Measurements from ENCODE around the gene CCDC24. TPM values are rescaled to one million over a fixed set of nuclear protein-coding genes. Genes with fewer than 3 reads are reported as not detected.

Gene CCDC24
- total RNA-seq, 2 donors from 2014 or later = 14.3 to 23.7 TPM

GRCh38 chr1:44012404-44012803, 21.0 kb downstream of the CCDC24 start:
- no peaks in the 10 kb centered on the region for H3K36me3 ChIP-seq
- WGBS = 67% methylated on average over 2 of the region's 2 CpGs
- TF ChIP-seq POLR2A (IDR thresholded peaks at IDR 0.05) (no peak), POLR2AphosphoS5 (IDR thresholded peaks at IDR 0.05) (no peak), CTCF (IDR thresholded peaks at IDR 0.05) (no peak)

GRCh38 chr1:44012941-44013609, 21.7 kb downstream of the CCDC24 start:
- intact Hi-C loops (cut with DNase I) = no loop called here
- Histone ChIP-seq H3K4me3 (no peak overlapping the region), H3K36me3 (no peaks in the 10 kb centered on the region), H3K4me1 (replicated peaks) (no peaks in the 10 kb centered on the region), H3K27ac (no peak overlapping the region), H3K9me3 (no peaks in the 10 kb centered on the region), H3K27me3 (replicated peaks; ENCODE audit: insufficient read depth) (no peaks in the 10 kb centered on the region)
- WGBS = 63% methylated on average over 13 of the region's 13 CpGs
- DNase-seq (ENCODE audit: low spot score) = no peak
- TF ChIP-seq POLR2AphosphoS5 (IDR thresholded peaks at IDR 0.05) = no peak
- TF ChIP-seq POLR2A (IDR thresholded peaks at IDR 0.05) = no peak
- no peak for TF ChIP-seq CTCF (IDR thresholded peaks at IDR 0.05)

More at GRCh38 chr1:44012404-44012803, 21.0 kb downstream of the CCDC24 start:
- H3K27ac ChIP-seq = no peak overlapping the region
- no peaks in the 10 kb centered on the region for H3K9me3 ChIP-seq
- no peaks in the 10 kb centered on the region for H3K4me1 ChIP-seq (replicated peaks)
- H3K4me3 ChIP-seq = no peak overlapping the region
- intact Hi-C loops (cut with DNase I) = no loop called here
- H3K27me3 ChIP-seq (replicated peaks; ENCODE audit: insufficient read depth) = no peaks in the 10 kb centered on the region
- no peak for DNase-seq (ENCODE audit: low spot score)

GRCh38 chr1:44013949-44014348, 22.6 kb downstream of the CCDC24 start:
- no peaks in the 10 kb centered on the region for H3K4me1 ChIP-seq (replicated peaks)
- intact Hi-C loops (cut with DNase I) = no loop called here
- WGBS = 86% methylated on average over 5 of the region's 5 CpGs
- no peak overlapping the region for H3K27ac ChIP-seq
- no peaks in the 10 kb centered on the region for H3K36me3 ChIP-seq
- no peaks in the 10 kb centered on the region for H3K9me3 ChIP-seq
- H3K4me3 ChIP-seq = no peak overlapping the region
- DNase-seq (ENCODE audit: low spot score) = no peak
- TF ChIP-seq CTCF (IDR thresholded peaks at IDR 0.05) (no peak), POLR2A (IDR thresholded peaks at IDR 0.05) (no peak), POLR2AphosphoS5 (IDR thresholded peaks at IDR 0.05) (no peak)
- H3K27me3 ChIP-seq (replicated peaks; ENCODE audit: insufficient read depth) = no peaks in the 10 kb centered on the region

GRCh38 chr1:44014365-44015104, 23.1 kb downstream of the CCDC24 start:
- no peak overlapping the region for H3K27ac ChIP-seq

GRCh38 chr1:44015206-44015605, 23.8 kb downstream of the CCDC24 start:
- Histone ChIP-seq H3K9me3 (no peaks in the 10 kb centered on the region), H3K36me3 (no peaks in the 10 kb centered on the region), H3K4me3 (no peak overlapping the region), H3K27me3 (replicated peaks; ENCODE audit: insufficient read depth) (no peaks in the 10 kb centered on the region), H3K27ac (no peak overlapping the region), H3K4me1 (replicated peaks) (no peaks in the 10 kb centered on the region)
- intact Hi-C loops (cut with DNase I) = no loop called here
- no peak for TF ChIP-seq POLR2A (IDR thresholded peaks at IDR 0.05)
- no peak for TF ChIP-seq POLR2AphosphoS5 (IDR thresholded peaks at IDR 0.05)
- no peak for TF ChIP-seq CTCF (IDR thresholded peaks at IDR 0.05)
- DNase-seq (ENCODE audit: low spot score) = no peak
- 44% methylated on average over 3 of the region's 3 CpGs for WGBS

More at GRCh38 chr1:44014365-44015104, 23.1 kb downstream of the CCDC24 start:
- Histone ChIP-seq H3K36me3 (no peaks in the 10 kb centered on the region), H3K4me1 (replicated peaks) (no peaks in the 10 kb centered on the region), H3K4me3 (no peak overlapping the region), H3K9me3 (no peaks in the 10 kb centered on the region), H3K27me3 (replicated peaks; ENCODE audit: insufficient read depth) (no peaks in the 10 kb centered on the region)
- TF ChIP-seq POLR2AphosphoS5 (IDR thresholded peaks at IDR 0.05) = no peak
- no peak for TF ChIP-seq POLR2A (IDR thresholded peaks at IDR 0.05)
- intact Hi-C loops (cut with DNase I) = no loop called here
- no peak for DNase-seq (ENCODE audit: low spot score)
- WGBS = 76% methylated on average over 7 of the region's 8 CpGs
